ENCODE results near the gene POLR2L.
A peak's percentile ranks its signal among the peaks of the same experiment; 100 is the strongest.

The POLR2L gene

GRCh38 chr11:853682-854448 is 11.5 kb upstream of the POLR2L start:
- DNase-seq = no peak

- no peak for DNase-seq
These were observed 10.4 kb upstream of the POLR2L start for GRCh38 chr11:852762-853161.

- DNase-seq = peak; percentile 15
These were observed 8.7 kb upstream of the POLR2L start for GRCh38 chr11:850775-851763.

- no peak for DNase-seq
These were observed 7.8 kb upstream of the POLR2L start for GRCh38 chr11:849951-850774.

GRCh38 chr11:849104-849824 is 6.9 kb upstream of the POLR2L start:
- DNase-seq = no peak

- DNase-seq = peak; percentile 47
These were observed 6.1 kb upstream of the POLR2L start for GRCh38 chr11:848380-848931.

- no peak for DNase-seq
These were observed 5.5 kb upstream of the POLR2L start for GRCh38 chr11:847876-848275.

GRCh38 chr11:846496-847098 is 4.3 kb upstream of the POLR2L start:
- DNase-seq = no peak

GRCh38 chr11:845872-846495 is 3.7 kb upstream of the POLR2L start:
- no peak for DNase-seq

- DNase-seq = peak; percentile 92
These were observed 2.6 kb upstream of the POLR2L start for GRCh38 chr11:844693-845644.

- DNase-seq = peak; percentile 77
These were observed 1.7 kb upstream of the POLR2L start for GRCh38 chr11:843818-844692.

GRCh38 chr11:843086-843734 is 881 bp upstream of the POLR2L start:
- peak; percentile 55 for DNase-seq

GRCh38 chr11:841981-842369 is 354 bp downstream of the POLR2L start:
- DNase-seq = peak; percentile 61

- DNase-seq = no peak
These were observed 2.3 kb downstream of the POLR2L start for GRCh38 chr11:839875-840617.

- no peak for DNase-seq
These were observed 3.1 kb downstream of the POLR2L start for GRCh38 chr11:839280-839623.

- no peak for DNase-seq
These were observed 3.7 kb downstream of the POLR2L start for GRCh38 chr11:838441-839279.

- DNase-seq = no peak
These were observed 4.4 kb downstream of the POLR2L start for GRCh38 chr11:837990-838307.

Data from OCI-M1 (cell line).